Left cardiac atrium (tissue), 4 donors: Measurements from ENCODE around the gene DDOST. TPM values are rescaled to one million over a fixed set of nuclear protein-coding genes. Genes with fewer than 3 reads are reported as not detected.
A peak's percentile ranks its signal among the peaks of the same experiment; 100 is the strongest.
"Not testable (repeated sequence)": the region's sequence is repeated elsewhere in the genome, so short reads cannot be mapped to it uniquely, and the experiment has no call there.

Experiments used
- ATAC-seq, 2 donors: fragments of 200-7000 bp; cut with Tn5 transposase; one replicate each; pipeline ENCODE4 v1.9.1; 2020; ENCODE audit warnings: mild to moderate bottlenecking in 2 of 2, moderate library complexity in 2 of 2
- DNase-seq: peaks from one replicate; pipeline ENCODE4 v3.0.0-alpha.2; 2020
- intact Hi-C, 2 donors: fragments of 100-400 bp; cut with DNase I; formaldehyde crosslinking; loops; one replicate each; pipeline versions ENCODE4 v1.14.1 to v1.15.1; 2022 to 2023
- total RNA-seq, 2 donors: library from RNA; stranded (reverse); fragmentation: NEBNext Ultra II Directional; extraction: Animal tissue kit (Norgen Biotek cat#: 25700); gene quantifications; one replicate each; pipeline ENCODE4 v1.2.1, GENCODE V29; 2021
- donor health status: DM: no; HTN: yes; CAD: no.
- donor health status: DM: no; HTN: yes; CAD: no; lungs with severe emphysema.
- donor health status: DM: yes; HTN: yes; CAD: no.
- donor health status: Dilated cardiomyopathy.

DDOST gene
- total RNA-seq, 2 donors from 2014 or later, result 143 to 145 TPM

DNA sequence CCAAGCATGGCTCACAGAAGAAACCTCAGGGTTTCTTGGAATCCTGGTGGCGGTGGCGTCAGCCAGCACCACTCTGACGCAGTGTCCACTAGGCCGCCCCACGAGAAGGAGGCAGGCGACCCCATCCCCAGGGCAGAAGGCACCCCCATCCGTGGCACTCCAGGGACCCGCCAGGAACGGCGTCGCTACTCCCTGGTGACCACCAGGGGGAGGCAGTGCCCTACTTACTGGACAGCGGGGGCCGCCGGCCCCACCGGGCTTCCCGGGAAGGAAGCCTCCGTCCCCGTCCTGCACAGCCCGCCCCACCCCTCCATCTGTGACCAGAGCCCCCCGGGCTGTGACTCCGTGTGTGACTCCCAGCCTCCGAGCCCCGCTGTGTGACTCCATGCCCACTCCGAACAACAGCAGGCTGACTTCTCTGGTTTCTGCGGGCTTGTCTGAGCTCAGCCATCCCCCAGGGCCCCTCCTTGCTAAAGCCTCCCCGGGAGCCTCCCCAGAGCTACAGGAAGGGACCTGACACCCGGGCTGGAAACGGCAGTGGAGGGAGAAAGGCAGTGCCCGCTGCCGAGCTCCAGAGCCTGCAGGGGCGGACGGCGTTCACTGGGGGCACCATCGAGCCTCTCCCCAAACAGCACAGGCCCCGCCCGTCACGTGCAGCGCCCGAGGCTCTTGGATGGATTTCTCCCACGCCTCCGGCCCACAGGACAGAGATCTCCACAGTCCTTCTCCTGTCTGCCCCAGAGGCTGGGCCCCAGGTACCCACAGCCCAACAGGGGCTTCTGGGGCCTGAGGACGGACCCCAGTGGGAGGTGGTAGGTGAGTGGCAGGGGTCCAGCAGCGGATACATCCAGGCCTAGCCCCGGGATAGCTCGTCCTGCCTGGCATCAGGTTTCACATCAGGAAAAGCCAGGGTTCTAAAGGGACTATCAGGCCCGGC, 35.5 kb upstream of the DDOST start:
- DNase-seq (peak; percentile 89), ATAC-seq (peak; percentile 95 to 96)
- intact Hi-C loops, result loop anchor here (1.0 to 5.0 kb wide), 2 partner anchors 501 kb away; no protein-coding TSS in a partner anchor

DNA sequence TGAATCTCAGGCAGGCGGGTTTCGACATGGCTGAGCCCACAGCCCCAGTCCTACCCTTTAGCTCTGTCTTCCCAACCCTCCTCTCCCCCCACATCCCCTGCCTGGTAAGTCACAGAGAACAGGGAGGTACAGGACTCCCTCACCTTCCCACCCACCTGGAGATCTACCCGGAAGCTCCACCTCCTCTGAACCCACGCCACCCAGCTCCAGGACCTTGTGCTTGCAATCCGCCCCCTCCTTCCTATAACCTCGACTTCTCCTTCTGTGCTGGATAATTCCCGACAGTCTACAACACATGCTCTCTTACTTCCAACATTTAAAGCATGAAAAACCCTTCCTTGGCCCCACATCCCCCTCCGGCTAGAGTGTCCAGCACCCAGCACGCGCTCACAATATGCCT, 34.3 kb upstream of the DDOST start:
- intact Hi-C loops, result loop anchor here in 1 of 2 donors (5.0 kb wide), 1 partner anchor 502 kb away; no protein-coding TSS in a partner anchor
- no peak for ATAC-seq
- DNase-seq, result no peak

DNA sequence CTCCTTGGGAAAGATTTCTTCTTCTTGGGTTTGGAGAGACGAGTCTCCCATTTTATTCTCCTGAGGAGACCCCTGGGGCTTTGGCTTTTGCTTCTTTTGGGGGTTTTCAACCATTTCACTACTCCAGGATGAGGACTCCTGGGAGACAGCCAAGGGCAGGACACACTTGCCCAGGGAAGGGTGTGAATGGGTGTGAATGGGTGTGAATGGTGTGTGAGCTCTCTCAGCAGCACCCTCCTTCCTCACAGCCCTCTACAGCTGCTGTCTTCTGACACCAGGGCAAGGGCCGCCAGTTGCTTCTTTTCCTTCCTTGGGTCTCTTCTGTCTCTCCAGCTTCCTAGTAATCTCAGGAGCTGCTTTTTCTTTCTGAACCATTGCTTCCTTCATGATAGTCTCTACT, 32.5 kb upstream of the DDOST start:
- ATAC-seq, result no peak
- no peak for DNase-seq
- intact Hi-C loops, result no loop called here

DNA sequence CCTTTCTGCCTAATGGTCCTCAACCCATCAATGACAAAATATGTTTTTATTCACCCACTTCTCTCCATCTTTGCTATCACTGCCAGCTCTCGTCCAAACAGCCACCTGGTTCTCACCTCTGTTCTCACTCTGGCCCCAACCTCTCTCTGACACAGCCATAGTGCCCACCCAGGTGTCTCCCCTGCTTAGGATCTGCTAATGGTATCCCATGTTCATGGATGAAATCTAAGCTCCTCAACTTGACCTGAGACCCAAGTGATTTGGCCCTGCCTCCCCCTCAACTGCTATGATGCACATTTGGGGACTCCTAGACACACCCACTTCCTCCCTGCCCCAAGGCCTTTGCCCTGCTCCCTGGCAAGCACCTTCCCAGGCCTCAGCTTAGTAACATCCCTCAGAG, 30.7 kb upstream of the DDOST start:
- intact Hi-C loops, result no loop called here
- no peak for ATAC-seq
- no peak for DNase-seq

DNA sequence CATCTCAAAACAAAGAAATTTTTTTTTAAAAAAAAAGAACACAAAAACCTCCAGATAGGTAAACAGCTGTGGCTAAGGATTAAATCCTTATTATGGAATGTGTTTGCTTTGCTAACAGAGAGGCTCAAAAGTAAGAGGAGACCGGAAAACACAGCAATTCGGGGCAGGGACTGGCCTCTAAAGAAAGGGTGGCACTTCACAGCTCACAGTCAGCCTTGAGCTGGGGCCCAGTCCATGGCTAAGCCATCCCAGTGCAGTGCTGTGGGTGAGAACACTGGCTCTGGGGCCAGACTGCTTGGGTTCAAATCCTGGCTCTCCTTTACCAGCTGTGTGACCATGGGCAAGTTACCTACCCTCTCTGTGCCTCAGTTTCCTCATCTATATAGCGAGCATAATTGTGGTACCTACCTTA, 28.5 kb upstream of the DDOST start:
- no peak for DNase-seq
- intact Hi-C loops, result no loop called here
- ATAC-seq, result no peak

DNA sequence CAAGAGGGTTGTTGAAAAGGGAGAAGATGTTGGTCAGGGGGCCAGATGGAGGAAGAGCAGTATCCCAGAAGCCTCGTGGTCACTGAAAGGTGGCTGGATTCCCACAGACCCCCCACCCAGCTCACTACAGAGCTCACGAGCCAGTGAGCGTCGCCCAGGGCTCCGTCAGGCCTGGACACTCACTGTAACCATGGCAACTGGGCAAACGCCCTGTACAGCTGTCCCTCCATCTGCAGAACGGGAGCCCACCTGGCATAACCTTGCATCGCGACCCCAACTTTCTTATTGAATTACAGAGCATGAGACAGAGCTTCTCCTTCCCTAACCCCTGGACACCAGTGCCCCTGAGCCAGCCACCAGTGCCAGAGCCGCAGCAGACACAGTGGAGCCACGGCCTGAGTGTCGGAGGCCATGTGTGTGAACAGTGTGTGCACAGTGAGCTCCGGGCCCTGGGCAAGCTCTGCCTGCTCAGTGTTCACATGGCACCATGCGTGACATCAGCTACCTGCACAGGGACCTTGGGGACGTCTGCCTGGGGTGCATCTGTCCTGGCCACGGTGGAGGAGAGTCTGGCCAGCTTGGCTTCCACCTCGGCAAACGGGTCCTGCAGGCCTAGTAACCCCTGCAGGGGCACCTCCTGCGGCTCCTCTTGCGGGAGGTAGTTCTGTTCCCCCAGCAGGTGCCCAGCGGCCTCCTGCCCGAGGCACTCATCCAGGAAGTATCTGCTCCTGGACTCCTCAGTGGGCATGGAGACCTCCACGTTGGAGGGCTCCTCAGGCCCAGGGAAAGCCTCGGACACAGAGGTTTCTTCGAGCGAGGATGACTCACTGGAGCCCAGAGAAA, 25.9 kb upstream of the DDOST start:
- ATAC-seq (no peak), DNase-seq (no peak)
- intact Hi-C loops, result no loop called here

DNA sequence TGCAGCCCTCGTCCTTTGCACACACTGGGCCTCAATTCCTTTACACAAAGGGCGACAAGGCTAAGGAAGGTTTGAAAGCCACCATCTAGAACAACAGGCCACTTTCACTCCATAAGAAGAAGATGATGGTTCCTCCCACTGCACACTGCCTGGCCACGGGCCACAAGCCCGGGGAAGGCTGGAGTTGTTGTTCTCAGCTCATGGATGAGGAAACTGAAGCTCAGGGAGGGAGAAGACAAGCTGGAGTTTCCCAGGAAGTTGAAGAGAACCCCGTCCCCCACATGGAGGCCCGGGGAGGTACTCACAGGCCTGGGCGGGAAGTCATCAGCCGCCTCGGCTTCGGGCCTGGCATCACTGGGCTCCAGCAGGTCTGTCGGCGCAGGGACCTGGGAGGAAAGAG, 24.6 kb upstream of the DDOST start:
- no peak for DNase-seq
- intact Hi-C loops, result no loop called here
- ATAC-seq, result no peak

DNA sequence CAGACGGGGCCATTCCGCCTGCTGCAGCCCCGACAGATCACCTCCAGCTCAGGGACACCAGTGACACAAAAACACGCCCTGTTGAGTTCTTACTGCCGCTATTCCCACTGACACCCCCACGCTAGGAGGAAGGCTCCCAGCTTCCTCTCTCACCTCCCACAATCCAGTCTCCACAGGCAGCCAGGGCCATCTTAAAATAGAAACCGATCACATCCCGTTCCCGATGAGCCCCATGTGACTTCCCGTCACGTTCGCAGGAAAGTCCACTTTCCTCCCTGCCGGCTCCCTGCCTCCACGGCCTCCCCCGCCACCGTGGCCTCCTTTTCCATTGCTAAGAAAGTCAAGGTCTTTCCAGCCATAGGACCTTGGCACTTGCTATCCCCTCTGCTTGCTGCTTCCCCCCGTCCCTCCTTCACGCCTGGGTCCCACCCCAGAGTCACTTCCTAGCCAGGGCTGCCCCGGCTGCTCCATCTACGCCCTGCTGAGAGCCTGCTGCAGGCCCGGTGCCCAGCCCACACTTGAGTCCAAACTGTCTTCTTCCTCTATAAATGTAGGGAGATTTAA, 24.0 kb upstream of the DDOST start:
- DNase-seq (peak; percentile 67), ATAC-seq (peak; percentile 60 to 67)
- intact Hi-C loops, result no loop called here

DNA sequence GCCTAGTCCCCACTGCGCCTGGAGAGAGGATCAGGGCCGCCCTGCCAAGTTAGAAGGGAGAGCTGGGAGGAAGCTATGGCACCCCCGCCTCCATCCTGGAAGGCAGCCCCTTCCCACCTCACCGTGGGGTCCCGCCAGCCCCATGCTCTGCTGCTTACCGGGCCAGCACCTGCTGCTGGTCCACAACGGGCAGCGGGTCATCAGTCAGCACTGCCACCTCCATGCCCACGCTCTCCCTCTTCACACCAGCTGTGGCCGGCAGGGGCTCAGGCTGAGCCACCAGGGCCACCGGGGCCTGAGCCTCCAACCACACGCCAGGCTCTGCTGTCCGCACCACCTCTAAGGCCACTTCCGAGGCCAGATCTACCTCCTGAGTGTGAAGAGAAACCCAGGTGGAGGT, 23.5 kb upstream of the DDOST start:
- ATAC-seq, result peak in 1 of 2 donors; percentile 18
- intact Hi-C loops, result no loop called here

DNA sequence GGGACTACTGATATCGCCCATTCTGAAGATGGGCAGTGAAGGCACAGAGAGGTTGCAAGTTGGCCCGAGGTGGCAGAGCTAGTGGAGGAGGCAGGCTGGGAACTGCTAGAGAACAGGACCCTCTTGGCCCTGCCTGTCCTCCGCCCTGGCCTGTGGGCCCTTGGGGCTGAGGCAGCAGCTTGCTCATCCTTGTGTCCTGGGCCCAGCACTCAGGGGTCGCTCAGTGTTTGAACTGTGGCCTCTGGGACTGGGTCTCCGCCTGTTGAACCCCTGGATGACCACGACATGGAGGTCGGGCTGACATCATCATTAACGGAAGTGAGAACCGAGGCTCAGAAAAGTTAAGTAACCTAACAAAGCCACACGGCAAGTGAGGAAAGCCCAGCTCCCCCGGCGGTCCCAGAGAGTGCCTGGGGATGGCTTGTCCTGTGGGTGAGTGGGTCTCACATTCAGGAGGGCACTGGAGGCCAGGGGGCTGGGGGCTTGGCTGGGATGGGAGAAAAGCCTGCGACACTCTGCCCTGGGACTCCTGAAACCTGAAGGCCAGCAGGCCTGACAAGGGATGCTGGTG, 23.0 kb upstream of the DDOST start:
- intact Hi-C loops, result no loop called here
- ATAC-seq (no peak), DNase-seq (no peak)

More for the DNA sequence above, 23.5 kb upstream of the DDOST start:
- DNase-seq, result no peak

DNA sequence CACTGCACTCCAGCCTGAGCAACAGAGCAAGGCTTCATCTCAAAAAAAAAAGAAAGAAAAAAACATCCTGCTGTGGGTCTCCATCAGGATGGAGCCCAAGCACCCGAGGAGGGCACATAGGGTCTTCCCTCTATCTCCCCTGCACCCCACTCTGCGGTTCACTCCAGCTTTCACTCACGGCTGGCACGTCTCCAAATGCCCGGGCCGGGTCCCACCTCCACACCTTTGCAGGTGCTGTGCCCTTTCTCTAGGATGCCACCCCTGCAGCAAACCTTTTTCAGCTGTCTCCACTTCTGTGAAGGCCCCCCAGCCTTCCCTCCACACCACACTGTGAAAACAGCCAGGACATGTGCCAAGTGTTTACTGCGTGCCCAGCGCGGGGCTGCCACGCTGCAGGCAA, 22.4 kb upstream of the DDOST start:
- DNase-seq (no peak), ATAC-seq (no peak)
- intact Hi-C loops, result no loop called here

DNA sequence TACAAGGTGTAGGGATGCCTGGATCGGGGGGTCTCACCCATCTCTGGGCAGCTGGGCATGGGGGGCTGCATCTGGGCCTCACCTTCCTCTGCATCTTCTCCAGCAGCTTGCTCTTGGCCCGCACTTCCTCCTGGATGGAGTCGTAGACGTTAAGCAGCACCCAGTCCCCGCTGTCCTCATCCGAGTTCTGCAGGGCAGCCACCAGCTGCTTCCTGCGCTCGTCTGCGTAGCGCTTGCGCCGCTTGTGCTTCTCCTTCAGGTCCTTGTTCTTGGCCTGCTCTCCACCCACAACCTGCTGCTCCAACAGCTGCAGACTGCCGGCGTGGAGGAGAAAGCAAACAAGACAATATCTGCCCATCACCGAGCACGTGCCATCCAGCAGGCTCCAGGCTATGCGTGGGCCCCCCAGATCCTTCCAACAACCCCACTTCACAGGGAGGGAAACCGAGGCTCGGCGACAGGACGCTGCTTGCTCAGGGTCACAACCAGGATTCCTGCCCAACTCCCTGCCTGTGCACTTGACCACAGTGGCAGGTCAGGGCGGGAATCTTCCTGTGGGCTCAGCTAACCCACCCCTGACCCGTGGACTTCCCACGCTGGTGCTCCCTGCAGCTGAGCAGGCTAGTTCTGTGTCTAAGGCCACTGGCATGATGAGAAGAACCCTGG, 21.5 kb upstream of the DDOST start:
- intact Hi-C loops, result no loop called here
- ATAC-seq (peak in 1 of 2 donors; percentile 43), DNase-seq (no peak)

DNA sequence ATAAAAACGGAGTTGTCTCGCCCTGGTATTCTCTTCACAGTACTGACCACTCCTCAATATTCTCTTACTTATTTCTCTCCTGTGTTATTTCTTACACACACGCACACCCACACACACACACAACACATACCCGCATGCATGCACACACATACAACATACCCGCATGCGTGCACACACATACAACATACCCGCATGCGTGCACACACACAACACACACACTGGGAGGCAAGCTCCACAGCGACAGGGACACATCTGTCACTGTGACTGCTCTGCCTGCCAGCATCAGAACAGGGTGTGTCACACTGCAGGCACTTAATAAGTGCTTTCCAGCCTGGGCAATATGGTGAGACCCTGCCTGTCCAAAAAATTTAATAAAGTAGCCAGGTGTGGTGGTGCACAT, 20.8 kb upstream of the DDOST start:
- ATAC-seq, result no peak
- no peak for DNase-seq
- intact Hi-C loops, result no loop called here

DNA sequence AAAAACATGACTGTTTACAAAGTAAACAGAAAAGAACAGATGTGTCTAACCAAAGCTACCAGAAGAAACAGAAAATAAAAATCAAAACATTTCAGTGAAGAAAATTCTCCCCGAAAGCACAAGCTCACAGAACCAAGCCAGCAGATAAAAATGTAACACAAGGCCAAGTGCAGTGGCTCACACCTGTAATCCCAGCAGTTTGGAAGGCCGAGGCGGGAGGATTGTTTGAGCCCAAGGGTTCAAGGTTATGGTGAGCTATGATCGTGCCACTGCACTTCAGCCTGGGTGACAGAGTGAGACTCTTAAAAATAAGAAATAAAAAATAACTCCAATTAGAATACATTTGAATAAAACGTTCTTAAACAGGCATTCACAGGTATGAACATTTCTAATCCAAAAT, 19.1 kb upstream of the DDOST start:
- no peak for ATAC-seq
- no peak for DNase-seq
- intact Hi-C loops, result no loop called here

DNA sequence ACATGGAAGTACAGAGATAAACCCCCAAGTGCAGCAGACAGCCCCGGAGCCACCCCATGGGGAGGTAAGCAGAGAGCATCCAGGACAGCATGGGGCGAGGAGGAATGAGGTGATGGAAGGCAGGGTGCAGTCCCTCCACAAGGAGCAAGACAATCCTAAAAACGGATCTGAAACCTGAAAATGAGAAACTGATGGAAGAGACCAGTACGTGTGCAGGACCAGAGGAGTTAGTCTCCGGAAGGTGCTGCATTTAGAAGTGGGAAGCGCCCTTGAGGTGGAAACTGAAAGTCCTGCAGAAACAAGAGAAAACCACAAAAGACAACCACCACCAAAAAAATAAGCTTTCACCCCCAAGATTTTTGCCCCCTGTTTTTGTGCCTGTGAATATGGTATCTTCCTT, 17.4 kb upstream of the DDOST start:
- intact Hi-C loops, result no loop called here
- no peak for ATAC-seq
- DNase-seq, result no peak

DNA sequence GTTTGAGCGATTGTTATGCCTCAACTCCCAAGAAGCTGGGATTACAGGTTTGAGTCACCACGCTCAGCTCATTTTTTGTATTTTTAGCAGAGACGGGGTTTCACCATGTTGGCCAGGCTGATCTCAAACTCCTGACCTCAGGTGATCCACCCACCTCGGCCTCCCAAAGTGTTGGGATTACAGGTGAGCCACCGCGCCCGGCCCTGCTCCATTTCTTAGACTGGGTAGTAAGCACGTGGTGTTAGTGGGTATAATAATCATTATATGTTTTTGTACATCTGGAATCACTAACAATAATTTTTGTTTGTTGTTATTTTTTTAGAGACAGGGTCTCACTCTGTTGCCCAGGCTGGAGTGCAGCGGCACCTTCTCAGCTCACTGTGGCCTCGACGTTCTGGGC, 12.5 kb upstream of the DDOST start:
- ATAC-seq, DNase-seq, intact Hi-C loops: not testable (repeated sequence)

DNA sequence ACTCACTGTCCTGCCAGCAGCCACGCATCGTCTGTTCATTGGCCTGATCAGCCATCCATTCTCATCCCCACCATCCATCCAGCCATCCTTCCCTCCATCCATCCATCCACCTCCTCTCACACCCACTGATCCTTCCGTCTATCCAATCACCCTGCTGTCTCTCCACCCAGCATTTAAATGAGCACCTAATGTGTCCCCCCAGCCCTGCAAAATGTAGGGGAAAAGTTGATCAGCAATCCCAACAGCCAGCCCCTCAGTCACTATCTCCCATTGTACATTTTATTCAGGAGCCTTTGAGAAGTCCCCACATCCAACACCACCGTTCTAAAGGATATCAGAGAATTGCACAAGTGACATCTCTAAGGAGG, 11.1 kb upstream of the DDOST start:
- intact Hi-C loops, result no loop called here
- DNase-seq (no peak), ATAC-seq (no peak)

DNA sequence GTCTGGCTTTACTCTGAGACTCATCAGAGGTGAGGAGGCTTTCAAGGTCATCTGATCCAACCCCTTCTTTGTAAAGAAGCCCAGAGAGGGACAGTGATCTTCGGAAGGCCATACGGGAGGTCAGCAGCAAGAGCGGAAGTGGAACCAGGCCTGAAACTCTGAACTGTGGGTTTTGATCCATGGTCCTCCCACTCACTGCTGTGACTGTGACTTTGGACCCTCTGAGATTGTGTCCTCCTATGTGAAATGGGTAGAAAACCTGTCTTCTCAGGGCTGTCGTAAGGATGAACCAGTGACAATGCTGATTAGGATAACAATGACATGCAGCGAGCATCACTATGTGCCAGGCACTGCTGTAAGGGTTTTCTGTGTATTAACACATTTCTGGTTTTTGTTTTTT, 9.8 kb upstream of the DDOST start:
- ATAC-seq (no peak), DNase-seq (no peak)
- intact Hi-C loops, result no loop called here

DNA sequence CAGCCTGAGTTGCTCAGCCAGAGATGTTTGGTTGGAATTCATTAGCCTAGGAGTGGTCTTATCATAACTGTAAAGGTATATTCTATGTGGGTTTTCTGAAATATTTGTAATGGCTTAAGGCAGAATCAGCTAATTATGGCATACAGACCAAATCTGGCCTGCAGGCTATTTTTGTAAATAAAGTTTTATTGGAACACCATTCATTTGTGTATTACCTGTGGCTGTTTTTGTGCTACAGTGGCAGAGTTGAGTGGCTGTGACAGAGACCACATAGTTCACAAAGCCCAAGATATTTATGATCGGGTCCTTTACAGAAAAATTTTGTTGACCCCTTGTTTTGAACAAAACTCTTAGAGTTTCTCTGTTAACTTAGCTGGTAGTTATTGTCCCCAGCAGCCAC, 7.4 kb upstream of the DDOST start:
- no peak for ATAC-seq
- no peak for DNase-seq
- intact Hi-C loops, result no loop called here
